Gastrocnemius medialis (tissue), 4 donors: ENCODE measurements around the gene RPS18. TPM values are rescaled to one million over a fixed set of nuclear protein-coding genes. Genes with fewer than 3 reads are reported as not detected.

Experiments used
- ATAC-seq, 2 donors: fragments of 150-250 bp; one replicate each; pipeline ENCODE4 v1.9.1; 2016
- DNase-seq, 2 donors: peaks; one replicate each; pipeline ENCODE4 v3.0.0-alpha.2; 2019
- H3K27ac ChIP-seq, 4 donors: fragments of 200-600 bp; sonication (generic); 1 replicate in 1 of 4; 2 replicates in 3 of 4; pipeline ENCODE4 v1.5.1; 2016 to 2018; ENCODE audit warnings: mild to moderate bottlenecking in 2 of 4, moderate library complexity in 1 of 4
- H3K27me3 ChIP-seq, 3 donors: fragments of 200-600 bp; sonication (generic) in 2 of 3; 1 replicate in 1 of 3; 2 replicates in 2 of 3; pipeline versions ENCODE4 v1.5.1 to v1.6.0; 2016 to 2019; ENCODE audit warnings: mild to moderate bottlenecking in 1 of 3, moderate library complexity in 1 of 3
- H3K36me3 ChIP-seq, 2 donors: fragments of 200-600 bp; sonication (generic) in 1 of 2; one replicate each; pipeline ENCODE4 v1.5.1; 2017 to 2018
- H3K4me1 ChIP-seq, 2 donors: fragments of 200-600 bp; sonication (generic) in 1 of 2; one replicate each; pipeline ENCODE4 v1.5.1; 2016 to 2017; ENCODE audit warnings: mild to moderate bottlenecking in 2 of 2
- H3K4me3 ChIP-seq, 4 donors: fragments of 200-600 bp; sonication (generic) in 3 of 4; 1 replicate in 1 of 4; 2 replicates in 3 of 4; pipeline ENCODE4 v1.5.1; 2016 to 2019; ENCODE audit warnings: mild to moderate bottlenecking in 2 of 4
- H3K9me3 ChIP-seq, 3 donors: fragments of 200-600 bp; sonication (generic) in 2 of 3; 1 replicate in 1 of 3; 2 replicates in 2 of 3; pipeline ENCODE4 v1.5.1; 2016 to 2019
- POLR2A ChIP-seq, 2 donors: fragments of 450-650 bp; IDR thresholded peaks; one replicate each; pipeline ENCODE4 v1.6.1; 2017; ENCODE audit warnings: antibody characterized with exemption in 2 of 2, mild to moderate bottlenecking in 2 of 2, moderate library complexity in 2 of 2
- in situ Hi-C, 4 donors: fragments of 200-750 bp; cut with MboI; loops; one replicate each; pipeline versions ENCODE4 v1.15.0 to v1.8.0; 2017; ENCODE audit warnings: low sequenced_read_pairs in 4 of 4
- intact Hi-C: fragments of 100-400 bp; cut with DNase I; formaldehyde crosslinking; loops from one replicate; pipeline ENCODE4 v1.15.1; 2023; ENCODE audit warnings: low total_unique reads
- total RNA-seq, 4 donors: library from RNA; depleted of rRNA; stranded (reverse); fragments of >200 nt; gene quantifications; one replicate each; pipeline versions ENCODE4 v1.1.0 to v1.2.3, GENCODE V29; 2016
- TF ChIP-seq, protein P1 (sequence below), 5 experiments: fragments of 450-650 bp in 3 of 5; fragments of 200-600 bp in 2 of 5; sonication (generic) in 2 of 5; IDR thresholded peaks in 4 of 5; conservative IDR thresholded peaks in 1 of 5; 1 replicate in 4 of 5; 2 replicates in 1 of 5; pipeline ENCODE4 v1.5.1; 2016 to 2019; ENCODE audit warnings: antibody characterized with exemption in 5 of 5, mild to moderate bottlenecking in 3 of 5, moderate library complexity in 3 of 5

Gene RPS18
- total RNA-seq, 4 donors from 2014 or later, result 1,834 to 2,142 (median 2,010) TPM

DNA sequence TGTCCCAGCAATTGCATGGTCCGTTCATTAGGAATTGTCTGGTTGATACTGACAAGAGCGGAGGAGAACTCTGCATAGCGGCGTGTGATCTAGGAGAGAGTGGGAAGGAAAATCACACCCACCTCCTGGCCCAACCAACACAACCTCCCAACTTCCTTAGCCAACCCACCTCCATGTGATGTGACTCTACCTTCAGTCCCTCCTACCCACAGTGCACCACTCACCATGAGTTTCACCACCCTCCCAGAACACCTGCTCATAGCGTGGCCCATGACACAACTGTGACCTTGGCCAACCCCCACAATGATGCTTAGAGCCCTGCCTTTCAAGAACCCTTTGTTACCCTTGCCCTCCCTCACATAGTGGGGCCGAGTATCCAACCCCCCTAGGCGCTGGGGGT lies 7.9 kb upstream of the RPS18 start:
- H3K4me3 ChIP-seq, result no peak overlapping the region
- in situ Hi-C loops, result no loop called here

DNA sequence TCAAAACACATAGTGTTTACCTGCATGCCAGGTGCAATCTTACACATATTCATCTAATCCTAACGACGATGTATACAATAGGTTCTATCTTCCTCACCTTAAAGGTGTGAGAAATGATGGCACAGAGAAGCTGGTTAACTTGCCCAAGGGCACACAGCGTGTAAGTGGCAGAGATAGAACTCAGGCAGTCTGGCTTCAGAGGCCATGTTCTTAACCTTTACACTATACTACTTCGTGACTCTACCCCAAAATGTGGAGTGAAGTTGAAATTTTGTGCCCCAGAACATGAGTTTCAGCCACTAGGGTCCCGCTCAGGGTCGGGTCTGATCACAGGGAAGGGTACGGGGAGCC lies 783 bp upstream of the RPS18 start:
- Histone ChIP-seq H3K36me3 (peaks cover 0 to 69% of the 10 kb centered on the region in 2 donors), H3K27me3 (no peaks in the 10 kb centered on the region), H3K27ac (peak overlapping the region; percentile 85 to 96 (median 90)), H3K4me3 (peak overlapping the region; percentile 67 to 95 (median 80)), H3K4me1 (peaks cover 41 to 47% of the 10 kb centered on the region in 2 donors), H3K9me3 (no peaks in the 10 kb centered on the region)
- TF ChIP-seq POLR2A (IDR thresholded peaks at IDR 0.05), result no peak
- TF ChIP-seq, protein P1, sequence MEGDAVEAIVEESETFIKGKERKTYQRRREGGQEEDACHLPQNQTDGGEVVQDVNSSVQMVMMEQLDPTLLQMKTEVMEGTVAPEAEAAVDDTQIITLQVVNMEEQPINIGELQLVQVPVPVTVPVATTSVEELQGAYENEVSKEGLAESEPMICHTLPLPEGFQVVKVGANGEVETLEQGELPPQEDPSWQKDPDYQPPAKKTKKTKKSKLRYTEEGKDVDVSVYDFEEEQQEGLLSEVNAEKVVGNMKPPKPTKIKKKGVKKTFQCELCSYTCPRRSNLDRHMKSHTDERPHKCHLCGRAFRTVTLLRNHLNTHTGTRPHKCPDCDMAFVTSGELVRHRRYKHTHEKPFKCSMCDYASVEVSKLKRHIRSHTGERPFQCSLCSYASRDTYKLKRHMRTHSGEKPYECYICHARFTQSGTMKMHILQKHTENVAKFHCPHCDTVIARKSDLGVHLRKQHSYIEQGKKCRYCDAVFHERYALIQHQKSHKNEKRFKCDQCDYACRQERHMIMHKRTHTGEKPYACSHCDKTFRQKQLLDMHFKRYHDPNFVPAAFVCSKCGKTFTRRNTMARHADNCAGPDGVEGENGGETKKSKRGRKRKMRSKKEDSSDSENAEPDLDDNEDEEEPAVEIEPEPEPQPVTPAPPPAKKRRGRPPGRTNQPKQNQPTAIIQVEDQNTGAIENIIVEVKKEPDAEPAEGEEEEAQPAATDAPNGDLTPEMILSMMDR (IDR thresholded peaks at IDR 0.05 in 4 of 5, conservative IDR thresholded peaks at IDR 0.05 in 1 of 5), result no peak
- intact Hi-C loops (loop anchor here (1.0 to 10.0 kb wide), 2 partner anchors 28 to 1096 kb away; partner anchors contain the start of genes AGPAT1 and RNF5), in situ Hi-C loops (no loop called here)
- DNase-seq, result no peak
- peak; percentile 6 to 29 for ATAC-seq

More for the DNA sequence above, 7.9 kb upstream of the RPS18 start:
- DNase-seq (no peak), ATAC-seq (no peak)
- H3K9me3 ChIP-seq, result no peaks in the 10 kb centered on the region
- peaks cover 0 to 87% of the 10 kb centered on the region in 2 donors for H3K36me3 ChIP-seq
- H3K27ac ChIP-seq, result no peak overlapping the region
- no peaks in the 10 kb centered on the region for H3K4me1 ChIP-seq
- intact Hi-C loops, result no loop called here
- H3K27me3 ChIP-seq, result no peaks in the 10 kb centered on the region
- TF ChIP-seq, protein P1 (IDR thresholded peaks at IDR 0.05 in 4 of 5, conservative IDR thresholded peaks at IDR 0.05 in 1 of 5), result no peak
- TF ChIP-seq POLR2A (IDR thresholded peaks at IDR 0.05), result no peak

DNA sequence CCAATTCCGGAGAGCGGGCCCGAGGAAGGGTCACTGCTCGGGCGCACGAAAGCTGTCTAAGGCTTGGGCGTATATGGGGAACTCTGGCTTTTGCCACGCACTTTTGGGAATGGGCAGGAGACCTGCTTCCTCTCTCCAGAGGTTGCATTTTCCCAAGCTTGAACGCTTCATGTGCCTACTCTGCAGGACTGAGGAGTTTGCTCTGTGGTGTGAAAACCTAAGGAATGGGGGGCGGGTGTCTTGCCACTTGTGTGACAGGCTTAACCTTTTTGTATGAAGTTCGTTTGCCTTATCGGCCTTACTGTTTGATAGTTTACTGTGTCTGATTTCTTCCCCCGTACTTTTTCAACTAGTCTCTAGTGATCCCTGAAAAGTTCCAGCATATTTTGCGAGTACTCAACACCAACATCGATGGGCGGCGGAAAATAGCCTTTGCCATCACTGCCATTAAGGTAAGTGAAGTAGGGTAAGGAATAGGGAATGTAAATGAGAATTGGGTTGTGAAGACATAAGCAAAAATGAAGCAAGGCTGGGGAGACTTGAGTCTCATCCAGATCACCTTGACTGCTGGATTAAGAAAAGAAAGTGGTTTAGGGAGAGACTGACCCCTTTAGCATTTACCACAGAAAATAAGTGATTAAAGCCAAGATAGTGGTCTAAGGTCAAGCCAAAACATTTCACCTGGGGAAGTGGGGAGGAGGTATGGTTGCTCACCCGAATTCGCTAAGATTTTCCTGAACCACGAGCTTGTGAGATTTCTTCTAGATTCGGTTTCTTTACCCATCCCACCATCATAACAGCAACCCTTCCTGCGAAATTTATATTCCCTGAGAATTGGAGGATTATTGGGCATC lies 627 bp downstream of the RPS18 start:
- no peak for DNase-seq
- Histone ChIP-seq H3K4me3 (peak overlapping the region; percentile 67 to 95 (median 80)), H3K27me3 (no peaks in the 10 kb centered on the region), H3K9me3 (no peaks in the 10 kb centered on the region), H3K27ac (peak overlapping the region; percentile 85 to 96 (median 90)), H3K36me3 (peaks cover 0 to 58% of the 10 kb centered on the region in 2 donors), H3K4me1 (peaks cover 47 to 55% of the 10 kb centered on the region in 2 donors)
- intact Hi-C loops (loop anchor here (1.0 to 10.0 kb wide), 4 partner anchors 17 to 1098 kb away; partner anchors contain the start of genes AGPAT1, PFDN6, RING1 and RNF5), in situ Hi-C loops (no loop called here)
- ATAC-seq, result peak; percentile 12 to 27
- no peak for TF ChIP-seq POLR2A (IDR thresholded peaks at IDR 0.05)
- TF ChIP-seq, protein P1 (IDR thresholded peaks at IDR 0.05 in 4 of 5, conservative IDR thresholded peaks at IDR 0.05 in 1 of 5), result no peak

DNA sequence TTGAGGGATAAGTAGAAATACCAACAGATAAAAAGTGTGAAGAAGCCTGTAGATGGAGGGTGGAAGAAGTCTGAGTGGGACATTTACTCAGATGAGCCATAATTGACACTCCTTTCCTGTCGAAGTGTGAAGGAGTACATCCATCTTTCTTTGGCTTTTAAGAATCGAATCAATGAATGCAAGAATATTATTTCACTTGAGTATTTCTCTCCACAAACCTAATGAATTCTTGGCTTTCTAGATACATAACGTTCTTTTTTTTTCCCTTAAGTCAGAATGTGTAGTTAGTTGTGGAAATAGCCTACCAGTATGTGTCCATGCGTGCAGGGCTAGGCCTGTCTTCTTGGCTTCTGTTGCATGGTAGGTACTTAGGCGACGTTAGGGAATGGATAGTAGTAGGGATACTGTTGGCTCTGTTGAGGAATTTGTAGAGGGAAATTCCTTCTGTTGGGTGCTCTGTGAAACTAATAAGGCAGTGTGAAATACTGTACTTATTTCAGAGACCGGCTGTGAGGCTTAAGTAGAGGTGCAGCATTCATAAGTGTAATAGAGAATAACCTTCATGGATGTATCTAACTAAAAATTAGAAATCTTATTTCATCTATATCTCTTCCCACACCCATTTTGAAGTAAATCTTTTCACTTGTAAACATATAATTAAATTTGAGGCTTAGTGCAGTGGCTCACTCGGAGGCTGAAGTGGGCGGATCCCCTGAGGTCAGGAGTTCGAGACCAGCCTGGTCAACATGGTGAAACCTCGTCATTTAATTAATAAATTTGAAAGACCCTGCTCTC lies 1.5 kb downstream of the RPS18 start:
- Histone ChIP-seq H3K4me1 (peaks cover 52 to 61% of the 10 kb centered on the region in 2 donors), H3K27me3 (no peaks in the 10 kb centered on the region), H3K4me3 (peak overlapping the region; percentile 67 to 95 (median 80)), H3K27ac (peak overlapping the region; percentile 85 to 96 (median 90)), H3K9me3 (no peaks in the 10 kb centered on the region), H3K36me3 (peaks cover 0 to 50% of the 10 kb centered on the region in 2 donors)
- in situ Hi-C loops, result no loop called here
- DNase-seq, result no peak
- ATAC-seq, result no peak
- TF ChIP-seq, protein P1 (IDR thresholded peaks at IDR 0.05 in 4 of 5, conservative IDR thresholded peaks at IDR 0.05 in 1 of 5), result no peak
- no peak for TF ChIP-seq POLR2A (IDR thresholded peaks at IDR 0.05)
- intact Hi-C loops, result loop anchor here (2.0 to 10.0 kb wide), 3 partner anchors 25 to 1099 kb away; partner anchors contain the start of genes AGPAT1, RING1 and RNF5
